Measurements from ENCODE around the gene ADD1. TPM values are rescaled to one million over a fixed set of nuclear protein-coding genes. Genes with fewer than 3 reads are reported as not detected.

Gene ADD1
- total RNA-seq, 2 donors from 2014 or later = 281 to 282 TPM

DNA sequence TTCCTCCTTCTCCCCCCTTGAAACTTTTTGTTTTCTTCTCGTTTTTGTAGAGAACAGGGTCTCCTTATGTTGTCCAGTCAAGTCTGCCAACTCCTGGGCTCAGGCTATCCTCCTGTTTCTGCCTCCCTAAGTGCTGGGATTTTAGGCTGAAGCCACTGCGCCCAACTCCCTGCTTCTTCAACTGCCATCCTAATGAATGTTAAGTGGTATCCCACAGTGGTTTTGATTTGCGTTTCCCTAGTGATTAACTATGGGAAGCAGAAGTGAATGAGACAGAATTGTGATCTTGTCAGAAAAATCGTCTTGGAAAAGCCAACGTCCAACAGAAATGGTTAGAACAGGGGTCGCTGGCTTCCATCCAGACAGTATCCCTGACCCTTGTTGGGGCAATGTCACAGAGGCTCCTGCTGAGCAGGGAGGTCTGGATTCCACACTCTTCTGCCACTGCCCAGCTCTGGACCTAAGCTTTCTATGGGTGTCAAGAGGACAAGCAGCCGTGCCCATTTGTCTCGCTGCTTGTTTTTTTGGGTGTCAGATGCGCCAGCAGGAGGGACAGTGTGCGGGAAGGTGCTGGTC lies 869 bp upstream of the ADD1 start:
- Mint-ChIP-seq H3K4me1 (ENCODE audit: low read depth) (peaks cover 57% of the 10 kb centered on the region), H3K4me3 (peak overlapping the region; percentile 84 to 89), H3K27ac (peak overlapping the region; percentile 3), H3K36me3 (ENCODE audit: insufficient read depth in 2 of 2) (peaks cover 9 to 11% of the 10 kb centered on the region in 2 donors), H3K9me3 (peaks cover 2 to 3% of the 10 kb centered on the region in 2 donors), H3K27me3 (ENCODE audit: low read depth) (no peaks in the 10 kb centered on the region)
- no peak for ATAC-seq (replicated peaks in 1 of 2)
- no peak for DNase-seq

DNA sequence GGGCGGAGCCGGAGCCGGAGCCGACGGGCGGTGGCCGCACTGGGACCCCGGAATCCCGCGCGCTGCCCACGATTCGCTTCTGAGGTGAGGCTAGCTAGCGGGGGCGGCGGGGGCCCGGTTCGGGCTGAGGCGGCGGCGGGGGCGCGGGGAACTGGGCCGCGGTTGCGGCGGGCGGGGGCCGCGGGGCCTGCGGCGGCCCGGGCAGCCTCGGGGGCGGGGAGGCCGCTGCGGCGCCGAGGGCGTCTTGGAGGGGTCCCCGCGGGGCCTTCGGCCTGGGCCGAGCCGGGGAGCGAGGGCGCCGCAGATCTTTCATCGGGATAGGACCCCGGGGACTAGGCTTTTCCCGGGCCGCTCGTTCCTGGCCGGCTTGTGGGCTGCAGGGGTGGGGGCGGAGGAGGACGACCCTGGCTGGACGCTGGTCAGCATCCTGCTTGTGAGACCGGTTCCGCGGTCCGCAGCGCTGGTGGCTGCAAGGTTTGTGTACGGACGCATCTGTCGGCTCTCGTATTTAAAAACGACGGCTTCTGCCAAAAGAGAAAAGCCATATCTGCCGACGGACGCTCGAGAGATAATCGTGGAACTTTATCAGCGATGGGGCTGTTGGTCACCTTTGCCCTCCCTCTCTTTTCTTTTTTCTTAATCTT lies 419 bp downstream of the ADD1 start:
- DNase-seq (peak in 1 of 2 donors; percentile 18), ATAC-seq (replicated peaks in 1 of 2) (peak; percentile 2 to 30)
- Mint-ChIP-seq H3K9me3 (peaks cover 2 to 3% of the 10 kb centered on the region in 2 donors), H3K36me3 (ENCODE audit: insufficient read depth in 2 of 2) (peaks cover 11% of the 10 kb centered on the region in 2 donors), H3K27me3 (ENCODE audit: low read depth) (no peaks in the 10 kb centered on the region), H3K4me3 (peak overlapping the region; percentile 84 to 97), H3K4me1 (ENCODE audit: low read depth) (peaks cover 57% of the 10 kb centered on the region), H3K27ac (peak overlapping the region; percentile 99)

DNA sequence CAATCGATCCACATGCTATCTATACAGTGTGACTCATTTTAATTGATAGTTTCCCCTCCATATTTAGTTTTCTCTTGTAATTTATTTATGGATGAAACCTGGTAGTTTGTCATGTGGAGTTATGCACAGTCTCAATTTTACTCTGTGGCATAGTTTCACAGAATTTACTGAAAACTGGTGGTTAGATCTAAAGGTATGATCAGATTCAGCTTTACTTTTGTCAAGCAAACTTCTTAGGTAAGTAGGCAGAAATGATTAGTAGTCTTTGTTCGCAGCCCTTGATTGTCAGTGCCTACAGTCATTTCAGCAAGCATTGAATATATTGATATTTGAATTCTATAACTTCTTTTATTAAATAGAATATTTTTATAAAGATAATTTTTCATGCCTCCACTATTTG lies 2.5 kb downstream of the ADD1 start:
- Mint-ChIP-seq H3K36me3 (ENCODE audit: insufficient read depth in 2 of 2) (peaks cover 5 to 7% of the 10 kb centered on the region in 2 donors), H3K4me3 (peak overlapping the region; percentile 84 to 97), H3K9me3 (no peaks in the 10 kb centered on the region), H3K4me1 (ENCODE audit: low read depth) (peaks cover 73% of the 10 kb centered on the region), H3K27me3 (ENCODE audit: low read depth) (no peaks in the 10 kb centered on the region), H3K27ac (peak overlapping the region; percentile 96)
- peak; percentile 8 to 15 for ATAC-seq (replicated peaks in 1 of 2)
- DNase-seq = no peak

- H3K27me3 Mint-ChIP-seq (ENCODE audit: low read depth) = no peaks in the 10 kb centered on the region
- H3K4me3 Mint-ChIP-seq = peak overlapping the region; percentile 16 to 62
- H3K9me3 Mint-ChIP-seq = no peaks in the 10 kb centered on the region
- DNase-seq (no peak), ATAC-seq (replicated peaks in 1 of 2) (no peak)
- H3K4me1 Mint-ChIP-seq (ENCODE audit: low read depth) = peaks cover 84% of the 10 kb centered on the region
- peaks cover 5% of the 10 kb centered on the region in 2 donors for H3K36me3 Mint-ChIP-seq (ENCODE audit: insufficient read depth in 2 of 2)
- H3K27ac Mint-ChIP-seq = peak overlapping the region; percentile 70
These were observed 3.7 kb downstream of the ADD1 start for GRCh38 chr4:2847302-2847871.

- ATAC-seq (replicated peaks in 1 of 2) (no peak), DNase-seq (no peak)
- no peaks in the 10 kb centered on the region for H3K27me3 Mint-ChIP-seq (ENCODE audit: low read depth)
- H3K27ac Mint-ChIP-seq = no peak overlapping the region
- H3K36me3 Mint-ChIP-seq (ENCODE audit: insufficient read depth in 2 of 2) = peaks cover 5% of the 10 kb centered on the region in 2 donors
- peaks cover 85% of the 10 kb centered on the region for H3K4me1 Mint-ChIP-seq (ENCODE audit: low read depth)
- H3K4me3 Mint-ChIP-seq = no peak overlapping the region
- H3K9me3 Mint-ChIP-seq = no peaks in the 10 kb centered on the region
These were observed 4.8 kb downstream of the ADD1 start for GRCh38 chr4:2848449-2848848.

GRCh38 chr4:2849267-2850152 lies 5.9 kb downstream of the ADD1 start:
- peak overlapping the region; percentile 82 for H3K27ac Mint-ChIP-seq
- H3K36me3 Mint-ChIP-seq (ENCODE audit: insufficient read depth in 2 of 2) = peaks cover 3 to 7% of the 10 kb centered on the region in 2 donors
- DNase-seq (no peak), ATAC-seq (replicated peaks in 1 of 2) (no peak)
- peak overlapping the region in 1 of 2 donors; percentile 59 for H3K4me3 Mint-ChIP-seq
- H3K9me3 Mint-ChIP-seq = no peaks in the 10 kb centered on the region
- no peaks in the 10 kb centered on the region for H3K27me3 Mint-ChIP-seq (ENCODE audit: low read depth)
- H3K4me1 Mint-ChIP-seq (ENCODE audit: low read depth) = peaks cover 93% of the 10 kb centered on the region

GRCh38 chr4:2850966-2851798 lies 7.5 kb downstream of the ADD1 start:
- H3K36me3 Mint-ChIP-seq (ENCODE audit: insufficient read depth in 2 of 2) = peaks cover 1 to 7% of the 10 kb centered on the region in 2 donors
- ATAC-seq (replicated peaks in 1 of 2) (peak in 1 of 2 donors; percentile 19), DNase-seq (no peak)
- H3K4me3 Mint-ChIP-seq = peak overlapping the region; percentile 62 to 70
- peaks cover 84% of the 10 kb centered on the region for H3K4me1 Mint-ChIP-seq (ENCODE audit: low read depth)
- H3K9me3 Mint-ChIP-seq = no peaks in the 10 kb centered on the region
- peak overlapping the region; percentile 72 for H3K27ac Mint-ChIP-seq
- no peaks in the 10 kb centered on the region for H3K27me3 Mint-ChIP-seq (ENCODE audit: low read depth)

DNA sequence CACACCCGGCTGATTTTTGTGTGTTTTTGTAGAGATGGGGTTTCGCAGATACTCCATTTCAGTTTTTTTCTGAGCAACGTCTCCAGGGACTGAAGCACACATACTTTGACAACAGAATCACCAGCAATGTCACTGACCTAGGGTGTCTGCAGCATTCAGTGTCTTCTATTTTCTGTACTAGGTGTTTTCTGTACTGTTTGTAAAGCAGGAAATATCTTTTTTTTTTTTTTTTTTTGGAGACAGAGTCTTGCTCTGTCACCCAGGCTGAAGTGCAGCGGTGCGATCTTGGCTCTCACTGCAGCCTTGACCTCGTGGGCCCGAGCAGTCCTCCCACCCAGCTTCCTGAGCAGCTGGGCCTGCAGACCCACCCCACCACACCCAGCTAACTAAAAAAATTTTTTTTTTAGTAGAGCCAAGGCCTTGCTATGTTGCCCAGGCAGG lies 8.9 kb downstream of the ADD1 start:
- H3K9me3 Mint-ChIP-seq = no peaks in the 10 kb centered on the region
- H3K27me3 Mint-ChIP-seq (ENCODE audit: low read depth) = no peaks in the 10 kb centered on the region
- H3K4me3 Mint-ChIP-seq = peak overlapping the region; percentile 62 to 70
- peak overlapping the region; percentile 80 for H3K27ac Mint-ChIP-seq
- peaks cover 3 to 9% of the 10 kb centered on the region in 2 donors for H3K36me3 Mint-ChIP-seq (ENCODE audit: insufficient read depth in 2 of 2)
- DNase-seq (no peak), ATAC-seq (replicated peaks in 1 of 2) (peak; percentile 39 to 40)
- H3K4me1 Mint-ChIP-seq (ENCODE audit: low read depth) = peaks cover 79% of the 10 kb centered on the region

DNA sequence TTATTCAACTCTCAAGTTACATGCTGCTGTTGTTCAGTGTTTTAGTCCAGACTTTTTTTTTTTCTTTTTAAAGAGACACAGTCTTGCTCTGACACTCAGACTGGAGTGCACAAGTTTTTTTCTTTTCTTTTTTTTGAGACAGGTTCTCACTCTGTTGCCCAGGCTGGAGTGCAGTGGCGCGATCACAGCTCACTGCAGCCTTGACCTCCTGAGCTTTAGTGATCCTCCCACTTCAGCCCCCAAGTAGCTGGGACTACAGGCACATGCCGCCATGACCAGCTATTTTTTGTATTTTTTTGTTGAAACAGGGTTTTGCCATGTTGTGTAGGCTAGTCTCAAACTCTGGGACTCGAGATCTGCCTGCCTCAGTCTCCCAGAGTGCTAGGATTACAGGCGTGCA lies 11.9 kb downstream of the ADD1 start:
- H3K27ac Mint-ChIP-seq = peak overlapping the region; percentile 93

DNA sequence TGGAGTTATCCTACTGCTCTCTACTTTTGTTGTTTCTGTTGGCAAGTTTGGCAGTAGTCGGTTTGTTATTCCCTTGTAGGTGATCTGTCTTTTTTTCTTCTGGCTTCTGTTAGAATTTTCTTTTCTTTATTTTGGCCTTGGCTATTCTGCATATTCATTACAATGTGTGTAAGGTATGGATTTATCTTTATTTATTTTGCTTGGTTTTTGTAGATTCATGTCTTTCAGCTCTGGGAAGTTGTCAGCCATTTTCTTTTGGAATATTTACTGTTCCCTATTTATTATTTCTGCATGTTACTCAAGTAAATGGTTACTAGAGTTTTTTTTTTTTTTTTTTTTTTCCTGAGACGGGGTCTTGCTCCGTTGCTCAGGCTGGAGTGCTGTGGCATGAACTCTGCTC lies 12.6 kb downstream of the ADD1 start:
- Mint-ChIP-seq H3K9me3 (no peaks in the 10 kb centered on the region), H3K4me3 (no peak overlapping the region), H3K27ac (peak overlapping the region; percentile 75), H3K27me3 (ENCODE audit: low read depth) (no peaks in the 10 kb centered on the region), H3K4me1 (ENCODE audit: low read depth) (peaks cover 81% of the 10 kb centered on the region), H3K36me3 (ENCODE audit: insufficient read depth in 2 of 2) (peaks cover 3 to 12% of the 10 kb centered on the region in 2 donors)
- no peak for ATAC-seq (replicated peaks in 1 of 2)
- no peak for DNase-seq

More for the DNA sequence above, 11.9 kb downstream of the ADD1 start:
- no peak for DNase-seq
- Mint-ChIP-seq H3K4me3 (no peak overlapping the region), H3K36me3 (ENCODE audit: insufficient read depth in 2 of 2) (peaks cover 3 to 12% of the 10 kb centered on the region in 2 donors), H3K4me1 (ENCODE audit: low read depth) (peaks cover 79% of the 10 kb centered on the region), H3K27me3 (ENCODE audit: low read depth) (no peaks in the 10 kb centered on the region), H3K9me3 (no peaks in the 10 kb centered on the region)
- no peak for ATAC-seq (replicated peaks in 1 of 2)

- no peak for ATAC-seq (replicated peaks in 1 of 2)
- no peaks in the 10 kb centered on the region for H3K27me3 Mint-ChIP-seq (ENCODE audit: low read depth)
- H3K4me1 Mint-ChIP-seq (ENCODE audit: low read depth) = peaks cover 81% of the 10 kb centered on the region
These were observed 13.8 kb downstream of the ADD1 start for GRCh38 chr4:2857349-2857927.

More at GRCh38 chr4:2857349-2857927, 13.8 kb downstream of the ADD1 start:
- H3K27ac Mint-ChIP-seq = no peak overlapping the region
- DNase-seq = no peak
- peaks cover 3 to 12% of the 10 kb centered on the region in 2 donors for H3K36me3 Mint-ChIP-seq (ENCODE audit: insufficient read depth in 2 of 2)
- no peak overlapping the region for H3K4me3 Mint-ChIP-seq
- no peaks in the 10 kb centered on the region for H3K9me3 Mint-ChIP-seq

Data from activated T-cell treated with anti-CD3 and anti-CD28 coated beads, Interleukin-2, amount 50 U/mL, for 72 hours (primary cell).